NAMALWA (cell line): ENCODE measurements around the gene TTLL10.

Source experiments
- DNase-seq: peaks from one replicate; pipeline ENCODE4 v3.0.0-alpha.2; 2015; ENCODE audit warnings: low spot score

TTLL10 gene

GRCh38 chr1:1171546-1172340 is 1.9 kb upstream of the TTLL10 start:
- DNase-seq = peak; percentile 65

GRCh38 chr1:1173061-1173792 is 453 bp upstream of the TTLL10 start:
- no peak for DNase-seq

GRCh38 chr1:1175221-1176062 is 1.8 kb downstream of the TTLL10 start:
- DNase-seq = peak; percentile 58

GRCh38 chr1:1176063-1176761 is 2.5 kb downstream of the TTLL10 start:
- peak; percentile 39 for DNase-seq

GRCh38 chr1:1176931-1177330 is 3.3 kb downstream of the TTLL10 start:
- DNase-seq = no peak

- DNase-seq = no peak
Observed at GRCh38 chr1:1177452-1178206, 3.9 kb downstream of the TTLL10 start.

GRCh38 chr1:1178794-1179331 is 5.2 kb downstream of the TTLL10 start:
- no peak for DNase-seq

- DNase-seq = peak; percentile 31
Observed at GRCh38 chr1:1179346-1179982, 5.8 kb downstream of the TTLL10 start.

GRCh38 chr1:1179983-1180861 is 6.5 kb downstream of the TTLL10 start:
- DNase-seq = no peak

- no peak for DNase-seq
Observed at GRCh38 chr1:1181129-1181937, 7.7 kb downstream of the TTLL10 start.

GRCh38 chr1:1181938-1182410 is 8.3 kb downstream of the TTLL10 start:
- DNase-seq = no peak

GRCh38 chr1:1182491-1183220 is 9.0 kb downstream of the TTLL10 start:
- no peak for DNase-seq

- DNase-seq = no peak
Observed at GRCh38 chr1:1183221-1183747, 9.6 kb downstream of the TTLL10 start.

GRCh38 chr1:1183833-1184775 is 10.4 kb downstream of the TTLL10 start:
- DNase-seq = peak; percentile 33

GRCh38 chr1:1185101-1185765 is 11.6 kb downstream of the TTLL10 start:
- DNase-seq = no peak

GRCh38 chr1:1187938-1188337 is 14.3 kb downstream of the TTLL10 start:
- no peak for DNase-seq
